Endodermal cell (in vitro differentiated cells): ENCODE data around the gene IGFBP3. TPM values are rescaled to one million over a fixed set of nuclear protein-coding genes. Genes with fewer than 3 reads are reported as not detected.

Experiments used
- DNase-seq: peaks from one replicate; pipeline ENCODE4 v3.0.0-alpha.2; 2017
- H3K27ac ChIP-seq: 2 replicates; pipeline ENCODE4 v1.5.1; 2013; ENCODE audit warnings: mild to moderate bottlenecking, low read depth, low read length, moderate library complexity
- H3K27me3 ChIP-seq: 2 replicates; pipeline ENCODE4 v1.6.1; 2013; ENCODE audit warnings: mild to moderate bottlenecking, low read length, moderate library complexity; ENCODE audit not compliant: insufficient read depth, control insufficient read depth, poor library complexity, severe bottlenecking
- H3K36me3 ChIP-seq: 2 replicates; pipeline ENCODE4 v1.7.0; 2013; ENCODE audit warnings: mild to moderate bottlenecking, low read length, moderate library complexity; ENCODE audit not compliant: control insufficient read depth, insufficient read depth
- H3K4me1 ChIP-seq: one replicate; pipeline ENCODE4 v1.7.0; 2013; ENCODE audit warnings: low read length; ENCODE audit not compliant: control insufficient read depth, insufficient read depth
- H3K4me3 ChIP-seq: 2 replicates; pipeline ENCODE4 v1.5.1; 2013; ENCODE audit warnings: mild to moderate bottlenecking, low read length, moderate library complexity
- H3K9ac ChIP-seq: 2 replicates; pipeline ENCODE4 v1.6.1; 2013; ENCODE audit warnings: mild to moderate bottlenecking, low read length, moderate library complexity; ENCODE audit not compliant: poor library complexity, severe bottlenecking; ENCODE audit errors: extremely low read depth
- H3K9me3 ChIP-seq: 2 replicates; pipeline ENCODE4 v1.6.1; 2013; ENCODE audit warnings: mild to moderate bottlenecking, low read length, moderate library complexity; ENCODE audit not compliant: control insufficient read depth
- H3K27ac Mint-ChIP-seq: 2 replicates; pipeline ENCODE4 v1.8.0; 2020; ENCODE audit warnings: mixed read lengths
- H3K27me3 Mint-ChIP-seq: 2 replicates; pipeline ENCODE4 v1.8.0; 2021; ENCODE audit warnings: mild to moderate bottlenecking, mixed read lengths; ENCODE audit not compliant: insufficient read depth
- H3K36me3 Mint-ChIP-seq: 2 replicates; pipeline ENCODE4 v1.8.0; 2020; ENCODE audit warnings: low read depth, mixed read lengths
- H3K4me1 Mint-ChIP-seq: 2 replicates; pipeline ENCODE4 v1.8.0; 2020; ENCODE audit warnings: mixed read lengths
- H3K4me3 Mint-ChIP-seq: 2 replicates; pipeline ENCODE4 v1.8.0; 2020; ENCODE audit warnings: mild to moderate bottlenecking, moderate library complexity, mixed read lengths
- H3K9me3 Mint-ChIP-seq: 2 replicates; pipeline ENCODE4 v1.8.0; 2020; ENCODE audit warnings: mild to moderate bottlenecking, mixed read lengths
- CTCF ChIP-seq: fragments of 200-600 bp; sonication (generic); conservative IDR thresholded peaks from 2 replicates; pipeline ENCODE4 v1.5.0; 2021; ENCODE audit warnings: antibody characterized with exemption, mild to moderate bottlenecking
- WGBS, 2 experiments: methylation state at CpG; one replicate each; pipeline versions ENCODE4 v1.1.5 to v1.1.7; 2013; ENCODE audit warnings: missing lambda C conversion rate in 2 of 2, mixed read lengths in 1 of 2; ENCODE audit not compliant: insufficient coverage in 1 of 2, insufficient read length in 1 of 2; 5-methylcytosine and 5-hydroxymethylcytosine counted together
- total RNA-seq, 2 donors: library from RNA; stranded (reverse); fragmentation: NEBNext Ultra II Directional in 1 of 2; extraction: Animal tissue kit (Norgen Biotek cat#: 25700) in 1 of 2; gene quantifications; 2 replicates in 1 of 2; 3 replicates in 1 of 2; pipeline ENCODE4 v1.2.1, GENCODE V29; 2021

Gene IGFBP3
- total RNA-seq, 2 donors from 2014 or later = 7.4 to 20.3 TPM

- H3K27me3 Mint-ChIP-seq = peaks cover 3% of the 10 kb centered on the region
- DNase-seq = no peak
- no peaks in the 10 kb centered on the region for H3K9me3 Mint-ChIP-seq
- no peak overlapping the region for H3K4me3 ChIP-seq
- TF ChIP-seq CTCF = no peak
- H3K36me3 Mint-ChIP-seq = no peaks in the 10 kb centered on the region
- no peak overlapping the region for H3K27ac ChIP-seq
- H3K4me1 ChIP-seq = no peaks in the 10 kb centered on the region
- no peaks in the 10 kb centered on the region for H3K9me3 ChIP-seq
- H3K36me3 ChIP-seq = no peaks in the 10 kb centered on the region
- no peaks in the 10 kb centered on the region for H3K4me1 Mint-ChIP-seq
- no peak overlapping the region for H3K9ac ChIP-seq
- H3K4me3 Mint-ChIP-seq = no peak overlapping the region
- H3K27me3 ChIP-seq = no peaks in the 10 kb centered on the region
- 86 to 89% methylated on average over 12 to 13 of the region's 13 CpGs for WGBS, 2 experiments
- no peak overlapping the region for H3K27ac Mint-ChIP-seq
Observed at GRCh38 chr7:45865594-45866410, 55.3 kb downstream of the IGFBP3 start.

GRCh38 chr7:45863715-45864114, 57.4 kb downstream of the IGFBP3 start:
- H3K9me3 ChIP-seq = no peaks in the 10 kb centered on the region

More at GRCh38 chr7:45863715-45864114, 57.4 kb downstream of the IGFBP3 start:
- Mint-ChIP-seq H3K27ac (no peak overlapping the region), H3K27me3 (peaks cover 5% of the 10 kb centered on the region), H3K9me3 (no peaks in the 10 kb centered on the region), H3K4me1 (no peaks in the 10 kb centered on the region), H3K4me3 (no peak overlapping the region), H3K36me3 (no peaks in the 10 kb centered on the region)
- H3K9ac ChIP-seq = no peak overlapping the region
- H3K36me3 ChIP-seq = no peaks in the 10 kb centered on the region
- H3K4me1 ChIP-seq = no peaks in the 10 kb centered on the region
- 77 to 88% methylated on average over 8 to 9 of the region's 9 CpGs for WGBS, 2 experiments
- no peak overlapping the region for H3K4me3 ChIP-seq
- peak; percentile 82 for TF ChIP-seq CTCF
- no peaks in the 10 kb centered on the region for H3K27me3 ChIP-seq
- H3K27ac ChIP-seq = no peak overlapping the region
- DNase-seq = peak; percentile 86

Other genes starting within 250 kb of the IGFBP3 start
- not detected for gene CCDC201, start 48.2 kb downstream of the IGFBP3 start, total RNA-seq
- not detected for gene IGFBP1, start 32.8 kb downstream of the IGFBP3 start, total RNA-seq